ENCODE data around the gene GEMIN4.
"Not testable (repeated sequence)": the region's sequence is repeated elsewhere in the genome, so short reads cannot be mapped to it uniquely, and the experiment has no call there.

GEMIN4 gene

DNA sequence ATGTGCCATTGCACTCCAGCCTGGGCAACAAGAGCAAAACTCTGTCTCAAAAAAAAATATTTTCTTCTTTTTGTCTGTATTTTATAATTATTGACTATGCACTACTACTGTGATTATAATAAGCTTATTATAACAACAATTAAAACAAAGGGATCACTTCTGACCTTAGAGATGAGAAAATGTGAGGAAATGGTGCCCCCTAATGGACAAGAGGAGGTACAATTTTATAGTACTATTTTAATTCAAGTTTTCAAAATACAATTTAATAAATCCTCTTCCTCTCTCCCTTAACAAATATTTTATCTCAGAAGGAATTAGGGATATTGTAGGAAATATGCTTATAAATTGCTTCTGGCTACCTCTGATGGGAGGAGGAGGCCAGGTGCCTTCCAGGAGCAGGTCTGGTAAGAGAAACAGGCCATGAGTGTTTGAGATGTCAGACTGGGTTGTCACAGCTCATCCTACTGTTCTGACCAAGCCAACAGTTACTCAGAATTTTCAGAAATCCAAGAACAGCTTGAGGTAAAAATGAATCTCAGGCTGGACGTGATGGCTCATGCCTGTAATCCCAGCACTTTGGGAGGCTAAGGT lies 51.5 kb downstream of the GEMIN4 start:
- no peak overlapping the region for H3K4me3 ChIP-seq (ENCODE audit: control insufficient read depth, low read depth, low read length)
- DNase-seq (ENCODE audit: low read depth): peak; percentile 49
- TF ChIP-seq, protein P1, sequence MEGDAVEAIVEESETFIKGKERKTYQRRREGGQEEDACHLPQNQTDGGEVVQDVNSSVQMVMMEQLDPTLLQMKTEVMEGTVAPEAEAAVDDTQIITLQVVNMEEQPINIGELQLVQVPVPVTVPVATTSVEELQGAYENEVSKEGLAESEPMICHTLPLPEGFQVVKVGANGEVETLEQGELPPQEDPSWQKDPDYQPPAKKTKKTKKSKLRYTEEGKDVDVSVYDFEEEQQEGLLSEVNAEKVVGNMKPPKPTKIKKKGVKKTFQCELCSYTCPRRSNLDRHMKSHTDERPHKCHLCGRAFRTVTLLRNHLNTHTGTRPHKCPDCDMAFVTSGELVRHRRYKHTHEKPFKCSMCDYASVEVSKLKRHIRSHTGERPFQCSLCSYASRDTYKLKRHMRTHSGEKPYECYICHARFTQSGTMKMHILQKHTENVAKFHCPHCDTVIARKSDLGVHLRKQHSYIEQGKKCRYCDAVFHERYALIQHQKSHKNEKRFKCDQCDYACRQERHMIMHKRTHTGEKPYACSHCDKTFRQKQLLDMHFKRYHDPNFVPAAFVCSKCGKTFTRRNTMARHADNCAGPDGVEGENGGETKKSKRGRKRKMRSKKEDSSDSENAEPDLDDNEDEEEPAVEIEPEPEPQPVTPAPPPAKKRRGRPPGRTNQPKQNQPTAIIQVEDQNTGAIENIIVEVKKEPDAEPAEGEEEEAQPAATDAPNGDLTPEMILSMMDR (conservative IDR thresholded peaks at IDR 0.05; ENCODE audit: control insufficient read depth, insufficient read depth, low read depth, low read length): peak; percentile 50

GRCh38 chr17:699345-699744 lies 52.7 kb downstream of the GEMIN4 start:
- no peak for DNase-seq (ENCODE audit: low read depth)
- TF ChIP-seq, protein P1 (conservative IDR thresholded peaks at IDR 0.05; ENCODE audit: control insufficient read depth, insufficient read depth, low read depth, low read length): no peak
- no peak overlapping the region for H3K4me3 ChIP-seq (ENCODE audit: control insufficient read depth, low read depth, low read length)

GRCh38 chr17:698096-698495 lies 54.0 kb downstream of the GEMIN4 start:
- H3K4me3 ChIP-seq (ENCODE audit: control insufficient read depth, low read depth, low read length); DNase-seq (ENCODE audit: low read depth): not testable (repeated sequence)

DNA sequence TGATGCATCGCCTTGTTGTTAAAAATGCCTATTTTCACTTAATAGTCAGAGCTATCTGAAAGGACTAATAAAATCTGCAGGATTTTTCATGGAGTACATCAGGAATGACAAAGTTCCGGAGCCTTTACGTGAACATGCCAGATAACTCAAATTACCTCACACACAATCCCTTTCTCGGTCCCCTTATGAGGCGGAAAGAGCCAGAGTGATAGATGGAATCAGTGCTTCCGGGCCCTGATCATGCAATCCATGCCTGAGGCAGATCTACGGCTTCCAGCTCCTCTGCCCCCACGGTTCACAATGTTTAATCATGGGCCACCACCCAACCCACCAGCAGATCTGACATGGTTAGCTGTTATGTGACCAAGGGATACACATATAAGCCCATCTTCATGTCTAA lies 54.4 kb downstream of the GEMIN4 start:
- TF ChIP-seq, protein P1 (conservative IDR thresholded peaks at IDR 0.05; ENCODE audit: control insufficient read depth, insufficient read depth, low read depth, low read length): no peak
- no peak overlapping the region for H3K4me3 ChIP-seq (ENCODE audit: control insufficient read depth, low read depth, low read length)
- no peak for DNase-seq (ENCODE audit: low read depth)

- H3K4me3 ChIP-seq (ENCODE audit: control insufficient read depth, low read depth, low read length): no peak overlapping the region
- TF ChIP-seq, protein P1 (conservative IDR thresholded peaks at IDR 0.05; ENCODE audit: control insufficient read depth, insufficient read depth, low read depth, low read length): no peak
- DNase-seq (ENCODE audit: low read depth): no peak
Measured at GRCh38 chr17:696369-696768, 55.7 kb downstream of the GEMIN4 start.

All from fibroblast of mammary gland (primary cell).